Cardiac muscle cell (in vitro differentiated cells and primary cell): ENCODE data around the gene DOK1. TPM values are rescaled to one million over a fixed set of nuclear protein-coding genes. Genes with fewer than 3 reads are reported as not detected.

Experiments used
- DNase-seq, 2 donors: peaks; one replicate each; pipeline versions ENCODE4 v3.0.0 to v3.0.0-alpha.2; 2010 to 2017; ENCODE audit warnings: low read depth in 1 of 2, low spot score in 1 of 2
- H3K27ac ChIP-seq: fragments of 200-600 bp; sonication (generic); 2 replicates; pipeline ENCODE4 v1.5.1; 2016
- H3K27me3 ChIP-seq: fragments of 200-600 bp; sonication (generic); 2 replicates; pipeline ENCODE4 v1.6.0; 2016; ENCODE audit warnings: control low read depth
- H3K36me3 ChIP-seq: fragments of 200-600 bp; sonication (generic); 2 replicates; pipeline ENCODE4 v1.5.1; 2016; ENCODE audit warnings: control low read depth
- H3K4me1 ChIP-seq: fragments of 200-600 bp; sonication (generic); 2 replicates; pipeline ENCODE4 v1.8.1; 2017; ENCODE audit warnings: low read depth, mild to moderate bottlenecking, mixed run types
- H3K4me3 ChIP-seq: fragments of 200-600 bp; sonication (generic); 2 replicates; pipeline ENCODE4 v1.5.1; 2016; ENCODE audit warnings: mild to moderate bottlenecking
- H3K9me3 ChIP-seq: fragments of 200-600 bp; sonication (generic); 2 replicates; pipeline ENCODE4 v1.5.1; 2017; ENCODE audit warnings: low read depth, mild to moderate bottlenecking, control low read depth
- polyA plus RNA-seq: library from polyadenylated mRNA; unstranded; fragments of >200 nt; fragmentation: Nextera tagmentation; extraction: Ambion mirVana; gene quantifications from 2 replicates; pipeline ENCODE4 v1.2.1, GENCODE V29; 2016
- total RNA-seq: library from RNA; depleted of rRNA; stranded (reverse); fragments of >200 nt; gene quantifications from 2 replicates; pipeline ENCODE4 v1.2.3, GENCODE V29; 2016
- TF ChIP-seq, protein P1 (sequence below): IDR thresholded peaks from 2 replicates; pipeline ENCODE4 v1.5.1; 2012; ENCODE audit warnings: low read depth, mild to moderate bottlenecking, low read length

Gene DOK1
- total and polyA plus RNA-seq, 2 experiments from 2014 or later, result 10.0 to 26.1 TPM

DNA sequence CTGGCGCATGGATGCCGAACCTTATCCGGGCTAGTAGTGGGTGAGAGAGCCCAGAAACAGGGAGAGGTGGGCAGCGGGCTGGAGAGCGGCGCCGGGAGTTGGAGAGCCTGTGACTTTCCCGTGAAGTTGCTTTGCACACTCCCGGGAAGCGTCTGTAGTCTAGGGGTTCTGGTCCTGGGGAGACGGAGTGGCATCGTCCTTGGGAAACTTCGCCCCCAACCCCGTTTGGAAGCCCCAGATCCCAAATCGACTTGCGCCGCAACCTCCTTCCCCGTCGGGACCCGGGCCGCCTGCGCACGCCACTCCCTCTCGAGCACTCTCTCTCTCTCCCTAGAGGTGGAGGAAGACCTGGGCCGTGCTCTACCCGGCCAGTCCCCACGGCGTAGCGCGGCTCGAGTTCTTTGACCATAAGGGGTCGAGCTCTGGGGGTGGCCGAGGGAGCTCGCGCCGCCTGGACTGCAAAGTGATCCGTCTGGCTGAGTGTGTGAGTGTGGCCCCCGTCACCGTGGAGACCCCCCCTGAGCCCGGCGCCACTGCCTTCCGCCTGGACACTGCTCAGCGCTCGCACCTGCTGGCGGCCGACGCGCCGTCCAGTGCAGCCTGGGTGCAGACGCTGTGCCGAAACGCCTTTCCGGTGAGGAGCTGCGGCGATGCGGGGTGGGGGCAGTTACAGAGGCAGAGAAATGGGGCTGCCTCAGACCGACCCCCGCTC lies 456 bp downstream of the DOK1 start:
- TF ChIP-seq, protein P1, sequence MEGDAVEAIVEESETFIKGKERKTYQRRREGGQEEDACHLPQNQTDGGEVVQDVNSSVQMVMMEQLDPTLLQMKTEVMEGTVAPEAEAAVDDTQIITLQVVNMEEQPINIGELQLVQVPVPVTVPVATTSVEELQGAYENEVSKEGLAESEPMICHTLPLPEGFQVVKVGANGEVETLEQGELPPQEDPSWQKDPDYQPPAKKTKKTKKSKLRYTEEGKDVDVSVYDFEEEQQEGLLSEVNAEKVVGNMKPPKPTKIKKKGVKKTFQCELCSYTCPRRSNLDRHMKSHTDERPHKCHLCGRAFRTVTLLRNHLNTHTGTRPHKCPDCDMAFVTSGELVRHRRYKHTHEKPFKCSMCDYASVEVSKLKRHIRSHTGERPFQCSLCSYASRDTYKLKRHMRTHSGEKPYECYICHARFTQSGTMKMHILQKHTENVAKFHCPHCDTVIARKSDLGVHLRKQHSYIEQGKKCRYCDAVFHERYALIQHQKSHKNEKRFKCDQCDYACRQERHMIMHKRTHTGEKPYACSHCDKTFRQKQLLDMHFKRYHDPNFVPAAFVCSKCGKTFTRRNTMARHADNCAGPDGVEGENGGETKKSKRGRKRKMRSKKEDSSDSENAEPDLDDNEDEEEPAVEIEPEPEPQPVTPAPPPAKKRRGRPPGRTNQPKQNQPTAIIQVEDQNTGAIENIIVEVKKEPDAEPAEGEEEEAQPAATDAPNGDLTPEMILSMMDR, result no peak
- Histone ChIP-seq H3K27ac (no peak overlapping the region), H3K9me3 (no peaks in the 10 kb centered on the region), H3K36me3 (no peaks in the 10 kb centered on the region), H3K27me3 (peaks cover 21% of the 10 kb centered on the region), H3K4me1 (peaks cover 8% of the 10 kb centered on the region), H3K4me3 (peak overlapping the region; percentile 53)
- DNase-seq, result peak; percentile 50 to 74

DNA sequence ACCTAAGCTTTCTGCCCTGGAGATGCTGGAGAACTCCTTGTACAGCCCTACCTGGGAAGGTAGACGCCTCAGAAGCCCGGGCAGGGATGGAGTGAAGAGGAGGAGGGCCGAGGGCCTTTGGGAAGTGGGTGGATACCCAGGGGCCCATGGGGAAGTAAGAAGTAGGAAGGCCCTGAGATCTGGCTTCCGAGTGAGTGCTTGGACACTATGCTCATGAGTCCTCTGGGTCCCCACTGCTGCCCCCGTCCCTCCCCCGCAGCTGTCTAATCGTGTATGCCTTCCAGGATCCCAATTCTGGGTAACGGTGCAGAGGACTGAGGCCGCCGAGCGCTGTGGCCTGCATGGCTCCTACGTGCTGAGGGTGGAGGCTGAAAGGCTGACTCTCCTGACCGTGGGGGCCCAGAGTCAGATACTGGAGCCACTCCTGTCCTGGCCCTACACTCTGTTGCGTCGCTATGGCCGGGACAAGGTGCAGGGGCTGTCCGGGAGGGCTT lies 1.1 kb downstream of the DOK1 start:
- H3K36me3 ChIP-seq, result no peaks in the 10 kb centered on the region
- peaks cover 21% of the 10 kb centered on the region for H3K27me3 ChIP-seq
- H3K9me3 ChIP-seq, result no peaks in the 10 kb centered on the region
- H3K4me1 ChIP-seq, result peaks cover 8% of the 10 kb centered on the region
- DNase-seq, result no peak
- TF ChIP-seq, protein P1, result no peak
- H3K4me3 ChIP-seq, result peak overlapping the region; percentile 53
- H3K27ac ChIP-seq, result no peak overlapping the region

DNA sequence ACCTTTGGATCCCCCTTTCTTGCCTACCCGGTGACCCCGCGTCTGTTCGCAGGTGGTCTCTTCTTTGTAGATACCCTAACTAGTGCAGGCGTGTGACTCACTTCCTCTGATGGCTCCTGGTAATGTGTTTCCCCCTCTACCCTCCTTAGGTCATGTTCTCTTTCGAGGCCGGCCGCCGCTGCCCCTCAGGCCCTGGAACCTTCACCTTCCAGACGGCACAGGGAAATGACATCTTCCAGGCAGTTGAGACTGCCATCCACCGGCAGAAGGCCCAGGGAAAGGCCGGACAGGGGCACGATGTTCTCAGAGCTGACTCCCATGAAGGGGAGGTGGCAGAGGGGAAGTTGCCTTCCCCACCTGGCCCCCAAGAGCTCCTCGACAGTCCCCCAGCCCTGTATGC lies 1.6 kb downstream of the DOK1 start:
- Histone ChIP-seq H3K27ac (no peak overlapping the region), H3K27me3 (peaks cover 22% of the 10 kb centered on the region), H3K4me1 (peaks cover 8% of the 10 kb centered on the region), H3K4me3 (no peak overlapping the region), H3K9me3 (no peaks in the 10 kb centered on the region), H3K36me3 (no peaks in the 10 kb centered on the region)
- DNase-seq, result no peak
- TF ChIP-seq, protein P1, result no peak

GRCh38 chr2:74556831-74557370 lies 2.4 kb downstream of the DOK1 start:
- Histone ChIP-seq H3K4me3 (no peak overlapping the region), H3K9me3 (no peaks in the 10 kb centered on the region), H3K36me3 (no peaks in the 10 kb centered on the region), H3K4me1 (peaks cover 8% of the 10 kb centered on the region), H3K27ac (no peak overlapping the region), H3K27me3 (peaks cover 30% of the 10 kb centered on the region)
- TF ChIP-seq, protein P1, result no peak
- DNase-seq, result no peak

GRCh38 chr2:74558284-74559230 lies 4.0 kb downstream of the DOK1 start:
- no peaks in the 10 kb centered on the region for H3K9me3 ChIP-seq
- no peak for DNase-seq
- H3K27ac ChIP-seq, result no peak overlapping the region
- H3K36me3 ChIP-seq, result no peaks in the 10 kb centered on the region
- H3K27me3 ChIP-seq, result peaks cover 40% of the 10 kb centered on the region
- TF ChIP-seq, protein P1, result no peak
- no peaks in the 10 kb centered on the region for H3K4me1 ChIP-seq
- no peak overlapping the region for H3K4me3 ChIP-seq
